ENCODE results near the gene PALS1. TPM values are rescaled to one million over a fixed set of nuclear protein-coding genes. Genes with fewer than 3 reads are reported as not detected.

PALS1 gene
- total RNA-seq, 3 donors from 2014 or later (not counting 1 experiment from before 2014, with no cell fraction given), result 4.3 to 7.3 (median 6.5) TPM

DNA sequence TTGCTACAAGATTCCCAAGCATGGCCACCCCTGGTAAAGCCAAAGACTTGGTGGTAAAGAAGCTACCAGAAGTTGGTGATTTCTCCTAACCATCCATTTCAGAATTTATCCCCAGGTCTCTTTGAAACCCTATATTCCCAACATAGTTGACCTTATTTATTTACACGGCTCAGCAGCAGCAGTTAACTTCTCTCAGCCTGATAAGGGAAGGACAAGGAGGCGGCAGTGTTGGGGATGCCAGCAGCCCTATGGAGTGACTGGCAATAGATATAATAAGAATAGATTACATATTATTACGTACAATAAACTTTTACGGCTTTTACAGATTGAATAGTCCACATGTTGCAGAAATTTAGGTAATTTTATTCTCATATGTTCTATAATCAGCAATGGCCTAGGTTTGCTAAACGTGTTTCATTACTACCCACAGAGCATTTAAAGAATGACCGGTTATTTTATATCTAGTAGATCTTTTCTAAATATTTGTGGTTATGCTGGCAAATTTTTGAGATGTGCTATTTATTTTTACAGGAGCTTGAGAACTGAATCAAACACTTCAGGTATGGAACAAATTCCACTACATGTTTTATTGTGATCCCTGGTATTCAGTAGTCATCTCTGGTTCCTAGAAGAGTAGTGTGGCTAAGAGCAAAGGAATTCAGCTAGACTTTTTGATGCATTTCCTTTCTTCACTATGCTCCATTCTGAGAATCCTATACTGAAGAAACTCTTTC, 19.8 kb upstream of the PALS1 start:
- intact Hi-C loops (cut with micrococcal nuclease), result no loop called here
- no peaks in the 10 kb centered on the region for H3K27me3 ChIP-seq (ENCODE audit: control insufficient read depth, insufficient read depth, low read length)
- H3K4me3 Mint-ChIP-seq, result no peak overlapping the region
- H3K9me3 ChIP-seq (ENCODE audit: control insufficient read depth, insufficient read depth, low read length), result no peaks in the 10 kb centered on the region
- H3K36me3 Mint-ChIP-seq, result no peaks in the 10 kb centered on the region
- TF ChIP-seq, protein P1, sequence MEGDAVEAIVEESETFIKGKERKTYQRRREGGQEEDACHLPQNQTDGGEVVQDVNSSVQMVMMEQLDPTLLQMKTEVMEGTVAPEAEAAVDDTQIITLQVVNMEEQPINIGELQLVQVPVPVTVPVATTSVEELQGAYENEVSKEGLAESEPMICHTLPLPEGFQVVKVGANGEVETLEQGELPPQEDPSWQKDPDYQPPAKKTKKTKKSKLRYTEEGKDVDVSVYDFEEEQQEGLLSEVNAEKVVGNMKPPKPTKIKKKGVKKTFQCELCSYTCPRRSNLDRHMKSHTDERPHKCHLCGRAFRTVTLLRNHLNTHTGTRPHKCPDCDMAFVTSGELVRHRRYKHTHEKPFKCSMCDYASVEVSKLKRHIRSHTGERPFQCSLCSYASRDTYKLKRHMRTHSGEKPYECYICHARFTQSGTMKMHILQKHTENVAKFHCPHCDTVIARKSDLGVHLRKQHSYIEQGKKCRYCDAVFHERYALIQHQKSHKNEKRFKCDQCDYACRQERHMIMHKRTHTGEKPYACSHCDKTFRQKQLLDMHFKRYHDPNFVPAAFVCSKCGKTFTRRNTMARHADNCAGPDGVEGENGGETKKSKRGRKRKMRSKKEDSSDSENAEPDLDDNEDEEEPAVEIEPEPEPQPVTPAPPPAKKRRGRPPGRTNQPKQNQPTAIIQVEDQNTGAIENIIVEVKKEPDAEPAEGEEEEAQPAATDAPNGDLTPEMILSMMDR (IDR thresholded peaks at IDR 0.05), result no peak
- no peak overlapping the region for H3K27ac Mint-ChIP-seq
- no peak overlapping the region for H3K4me3 ChIP-seq (ENCODE audit: low read length)
- ATAC-seq, result no peak
- peaks cover 0 to 4% of the 10 kb centered on the region in 2 donors for H3K27me3 Mint-ChIP-seq (ENCODE audit: low read depth in 2 of 2)
- WGBS (ENCODE audit: insufficient coverage), result no CpG with 5 or more reads among the region's 6 CpGs
- no peaks in the 10 kb centered on the region for H3K36me3 ChIP-seq (ENCODE audit: control insufficient read depth, insufficient read depth, low read length)
- DNase-seq, result no peak
- no peaks in the 10 kb centered on the region for H3K4me1 Mint-ChIP-seq
- no peak overlapping the region for H3K27ac ChIP-seq (ENCODE audit: low read length)
- H3K9me3 Mint-ChIP-seq, result no peaks in the 10 kb centered on the region
- H3K4me1 ChIP-seq (ENCODE audit: control insufficient read depth, insufficient read depth, low read length), result no peaks in the 10 kb centered on the region

DNA sequence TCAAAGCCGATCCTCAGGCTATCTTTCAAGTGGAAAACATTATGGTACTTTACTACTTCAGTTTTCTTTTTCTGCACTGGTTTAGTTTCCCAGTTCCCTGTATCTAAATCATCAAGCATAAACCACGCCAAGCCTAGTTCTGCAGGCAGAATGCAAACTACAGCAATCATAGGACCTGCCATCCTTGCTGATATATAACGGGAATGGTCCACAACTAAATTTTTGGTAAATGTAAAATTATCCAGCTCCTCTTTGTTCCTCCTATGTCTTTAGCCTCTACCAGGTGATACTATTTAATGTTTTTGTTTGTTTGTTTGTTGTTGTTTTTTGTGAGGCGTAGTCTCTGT, 19.3 kb upstream of the PALS1 start:
- H3K9me3 ChIP-seq (ENCODE audit: control insufficient read depth, insufficient read depth, low read length), result no peaks in the 10 kb centered on the region

DNA sequence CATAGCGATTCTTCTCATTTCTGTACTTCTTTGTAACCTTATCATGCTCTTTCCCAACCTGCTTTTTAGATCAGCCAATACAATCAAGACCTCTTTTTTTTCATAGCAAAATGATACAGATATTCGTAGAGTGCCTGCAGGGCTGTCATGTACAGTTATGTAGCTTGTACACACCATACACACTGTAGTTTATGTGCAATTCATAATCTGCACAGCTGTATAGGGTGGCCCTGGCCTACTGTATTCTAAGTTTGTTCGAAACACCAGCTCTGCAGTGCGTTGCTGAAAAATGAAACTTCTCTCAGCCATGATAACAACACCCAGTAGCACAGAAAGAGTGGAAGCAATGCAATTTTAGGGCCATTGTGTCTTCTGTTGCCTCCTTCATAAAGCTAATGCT, 15.7 kb upstream of the PALS1 start:
- Histone ChIP-seq H3K36me3 (ENCODE audit: control insufficient read depth, insufficient read depth, low read length) (no peaks in the 10 kb centered on the region), H3K9me3 (ENCODE audit: control insufficient read depth, insufficient read depth, low read length) (no peaks in the 10 kb centered on the region), H3K4me3 (ENCODE audit: low read length) (no peak overlapping the region), H3K27me3 (ENCODE audit: control insufficient read depth, insufficient read depth, low read length) (no peaks in the 10 kb centered on the region), H3K4me1 (ENCODE audit: control insufficient read depth, insufficient read depth, low read length) (no peaks in the 10 kb centered on the region), H3K27ac (ENCODE audit: low read length) (no peak overlapping the region)
- Mint-ChIP-seq H3K4me1 (no peaks in the 10 kb centered on the region), H3K4me3 (no peak overlapping the region), H3K9me3 (no peaks in the 10 kb centered on the region), H3K36me3 (no peaks in the 10 kb centered on the region), H3K27ac (no peak overlapping the region), H3K27me3 (ENCODE audit: low read depth in 2 of 2) (peaks cover 0 to 2% of the 10 kb centered on the region in 2 donors)
- TF ChIP-seq, protein P1 (IDR thresholded peaks at IDR 0.05), result no peak
- DNase-seq (no peak), ATAC-seq (no peak)
- intact Hi-C loops (cut with micrococcal nuclease), result no loop called here
- WGBS (ENCODE audit: insufficient coverage), result 83% methylated on average over 4 of the region's 4 CpGs

More for the DNA sequence above, 19.3 kb upstream of the PALS1 start:
- WGBS (ENCODE audit: insufficient coverage), result 92% methylated on average over 4 of the region's 4 CpGs
- no peaks in the 10 kb centered on the region for H3K9me3 Mint-ChIP-seq
- H3K4me3 Mint-ChIP-seq, result no peak overlapping the region
- no peaks in the 10 kb centered on the region for H3K27me3 ChIP-seq (ENCODE audit: control insufficient read depth, insufficient read depth, low read length)
- H3K36me3 Mint-ChIP-seq, result no peaks in the 10 kb centered on the region
- no peak overlapping the region for H3K27ac ChIP-seq (ENCODE audit: low read length)
- H3K4me3 ChIP-seq (ENCODE audit: low read length), result no peak overlapping the region
- no peaks in the 10 kb centered on the region for H3K36me3 ChIP-seq (ENCODE audit: control insufficient read depth, insufficient read depth, low read length)
- no peak for ATAC-seq
- H3K27ac Mint-ChIP-seq, result no peak overlapping the region
- H3K27me3 Mint-ChIP-seq (ENCODE audit: low read depth in 2 of 2), result peaks cover 0 to 4% of the 10 kb centered on the region in 2 donors
- no peak for DNase-seq
- TF ChIP-seq, protein P1 (IDR thresholded peaks at IDR 0.05), result no peak
- H3K4me1 ChIP-seq (ENCODE audit: control insufficient read depth, insufficient read depth, low read length), result no peaks in the 10 kb centered on the region
- intact Hi-C loops (cut with micrococcal nuclease), result no loop called here
- no peaks in the 10 kb centered on the region for H3K4me1 Mint-ChIP-seq

Data from natural killer cell (primary cell).